Body of pancreas (tissue), 4 donors: ENCODE data around the gene DYNLT3.

Experiments used
- POLR2A ChIP-seq, 3 donors: fragments of 450-650 bp; IDR thresholded peaks; one replicate each; pipeline ENCODE4 v1.6.1; 2016; ENCODE audit warnings: antibody characterized with exemption in 3 of 3, mild to moderate bottlenecking in 2 of 3
- TF ChIP-seq, protein P1 (sequence below), 7 experiments: fragments of 450-650 bp in 4 of 7; fragments of 200-600 bp in 3 of 7; sonication (generic) in 3 of 7; IDR thresholded peaks; one replicate each; pipeline ENCODE4 v1.5.1; 2016 to 2019; ENCODE audit warnings: antibody characterized with exemption in 7 of 7

DNA sequence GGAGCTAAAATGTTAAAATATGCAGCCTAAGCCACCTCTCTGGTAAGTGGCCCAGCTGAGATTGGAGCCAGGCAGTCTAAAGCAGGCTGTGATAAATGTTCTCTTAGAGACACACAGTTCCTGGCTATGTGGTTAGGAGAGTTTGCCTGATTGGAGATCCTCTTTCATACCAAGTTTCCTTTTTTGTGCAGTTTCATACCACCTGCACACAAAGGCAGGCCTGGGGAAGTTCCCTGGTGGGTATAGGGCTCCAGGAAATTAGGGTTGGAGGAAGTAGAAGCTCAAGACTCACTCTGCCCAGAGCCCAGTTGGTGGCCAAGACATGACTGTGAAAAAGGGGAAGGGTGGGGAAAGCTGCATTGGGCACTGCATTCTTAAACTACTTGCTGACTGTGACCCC, 50.6 kb downstream of the DYNLT3 start:
- TF ChIP-seq, protein P1, sequence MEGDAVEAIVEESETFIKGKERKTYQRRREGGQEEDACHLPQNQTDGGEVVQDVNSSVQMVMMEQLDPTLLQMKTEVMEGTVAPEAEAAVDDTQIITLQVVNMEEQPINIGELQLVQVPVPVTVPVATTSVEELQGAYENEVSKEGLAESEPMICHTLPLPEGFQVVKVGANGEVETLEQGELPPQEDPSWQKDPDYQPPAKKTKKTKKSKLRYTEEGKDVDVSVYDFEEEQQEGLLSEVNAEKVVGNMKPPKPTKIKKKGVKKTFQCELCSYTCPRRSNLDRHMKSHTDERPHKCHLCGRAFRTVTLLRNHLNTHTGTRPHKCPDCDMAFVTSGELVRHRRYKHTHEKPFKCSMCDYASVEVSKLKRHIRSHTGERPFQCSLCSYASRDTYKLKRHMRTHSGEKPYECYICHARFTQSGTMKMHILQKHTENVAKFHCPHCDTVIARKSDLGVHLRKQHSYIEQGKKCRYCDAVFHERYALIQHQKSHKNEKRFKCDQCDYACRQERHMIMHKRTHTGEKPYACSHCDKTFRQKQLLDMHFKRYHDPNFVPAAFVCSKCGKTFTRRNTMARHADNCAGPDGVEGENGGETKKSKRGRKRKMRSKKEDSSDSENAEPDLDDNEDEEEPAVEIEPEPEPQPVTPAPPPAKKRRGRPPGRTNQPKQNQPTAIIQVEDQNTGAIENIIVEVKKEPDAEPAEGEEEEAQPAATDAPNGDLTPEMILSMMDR (IDR thresholded peaks at IDR 0.05) = no peak
- no peak for TF ChIP-seq POLR2A (IDR thresholded peaks at IDR 0.05)
